ENCODE results near the gene NT5M.

The NT5M gene

DNA sequence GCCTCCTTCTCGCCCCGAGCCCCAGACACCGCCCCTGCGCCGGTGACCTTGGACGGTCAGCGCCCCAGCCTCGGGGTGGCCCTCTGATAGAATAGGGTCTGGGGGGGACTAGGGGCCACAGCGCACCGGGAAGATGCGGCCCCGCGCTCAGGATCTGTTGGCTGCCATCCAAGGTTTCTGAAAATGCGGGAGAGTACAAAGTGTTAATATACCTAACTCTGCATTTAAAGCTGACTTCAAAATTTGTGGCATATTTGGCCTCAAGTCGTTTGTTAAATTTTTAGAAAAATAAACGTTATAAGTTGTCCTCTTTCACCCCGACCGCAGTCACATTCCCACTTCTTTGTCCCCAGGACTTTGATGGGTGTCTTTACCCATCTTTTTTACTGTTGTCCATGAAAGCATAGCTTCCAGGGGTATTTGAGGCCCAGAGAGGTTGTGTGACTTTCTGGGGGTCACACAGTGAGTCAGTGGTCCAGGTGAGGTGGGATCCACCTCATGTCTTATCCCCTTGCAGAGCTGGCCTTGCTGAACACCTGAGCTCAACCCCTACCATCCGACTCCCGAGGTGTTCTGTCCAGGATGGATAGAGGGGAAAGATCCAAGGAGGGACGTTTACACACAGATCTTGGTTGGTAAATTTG lies 796 bp downstream of the NT5M start:
- DNase-seq = no peak

DNA sequence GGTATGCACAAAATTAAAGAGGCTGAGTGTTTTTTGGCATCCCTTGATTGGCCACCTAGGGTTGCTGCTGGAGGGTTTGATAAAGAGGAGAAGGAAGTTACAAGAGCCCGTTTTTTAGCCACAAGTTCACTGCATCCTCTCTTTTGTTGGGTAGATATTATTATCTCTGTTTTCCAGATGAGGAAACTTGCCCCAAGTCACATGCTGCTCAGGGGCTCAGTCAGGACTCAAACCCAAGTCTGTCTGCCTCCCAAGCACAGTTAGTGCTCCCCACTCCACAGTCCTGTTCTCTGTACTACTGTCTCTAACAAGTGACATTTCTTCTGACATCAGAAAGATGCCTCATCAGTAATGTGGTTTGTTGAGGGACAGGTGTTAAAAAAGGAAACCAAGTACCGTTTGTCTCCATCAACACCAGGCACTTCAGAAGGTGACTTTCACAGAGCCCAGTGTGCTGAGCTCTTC lies 1.4 kb downstream of the NT5M start:
- DNase-seq = no peak

DNA sequence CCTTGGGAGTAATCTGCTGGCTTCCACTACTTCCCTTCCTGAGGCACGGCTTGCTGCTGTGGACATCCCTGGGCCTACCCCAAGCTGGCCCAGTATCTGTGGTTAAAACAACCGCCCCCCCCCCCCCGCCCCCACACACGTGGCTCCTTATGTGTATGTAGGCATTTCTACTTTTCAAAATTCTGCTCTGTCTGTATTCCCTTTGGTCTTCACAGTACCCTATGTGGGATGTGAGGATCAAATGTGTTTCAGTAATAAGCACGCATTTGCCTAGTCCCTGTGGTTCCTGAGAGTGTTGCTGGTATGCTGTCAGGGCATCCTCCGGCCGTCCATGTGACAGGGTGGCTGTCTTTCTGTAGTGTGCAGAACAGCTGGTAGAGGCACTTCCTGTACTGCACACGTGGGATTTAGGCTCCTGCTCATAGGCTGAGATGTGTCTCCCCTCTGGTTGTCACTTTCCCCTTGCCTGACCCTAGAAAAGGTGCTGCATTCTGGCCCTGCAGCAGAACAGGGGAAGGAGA lies 2.2 kb downstream of the NT5M start:
- DNase-seq = peak in 5 of 14 donors; percentile 4 to 37 (median 6)

DNA sequence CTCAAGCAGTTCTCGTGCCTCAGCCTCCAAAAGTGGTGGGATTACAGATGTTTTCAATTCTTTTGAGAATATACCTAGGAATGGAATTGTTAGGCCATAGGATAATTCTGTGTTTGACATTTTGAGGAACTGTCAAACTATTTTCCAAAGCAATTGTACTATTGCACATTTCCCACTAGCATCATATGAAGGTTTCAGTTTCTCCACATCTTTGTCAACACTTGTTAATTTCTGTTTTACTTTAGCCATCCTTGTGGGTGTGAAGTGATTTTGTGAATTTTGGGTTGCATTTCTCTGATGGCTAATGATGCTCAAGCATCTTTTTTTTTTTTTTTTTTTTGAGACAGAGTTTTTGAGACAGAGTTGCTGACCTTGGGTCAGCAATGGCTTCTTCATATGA lies 6.2 kb downstream of the NT5M start:
- DNase-seq = no peak

GRCh38 chr17:17313350-17313991 lies 10.3 kb downstream of the NT5M start:
- peak in 2 of 14 donors; percentile 2 to 3 for DNase-seq

DNA sequence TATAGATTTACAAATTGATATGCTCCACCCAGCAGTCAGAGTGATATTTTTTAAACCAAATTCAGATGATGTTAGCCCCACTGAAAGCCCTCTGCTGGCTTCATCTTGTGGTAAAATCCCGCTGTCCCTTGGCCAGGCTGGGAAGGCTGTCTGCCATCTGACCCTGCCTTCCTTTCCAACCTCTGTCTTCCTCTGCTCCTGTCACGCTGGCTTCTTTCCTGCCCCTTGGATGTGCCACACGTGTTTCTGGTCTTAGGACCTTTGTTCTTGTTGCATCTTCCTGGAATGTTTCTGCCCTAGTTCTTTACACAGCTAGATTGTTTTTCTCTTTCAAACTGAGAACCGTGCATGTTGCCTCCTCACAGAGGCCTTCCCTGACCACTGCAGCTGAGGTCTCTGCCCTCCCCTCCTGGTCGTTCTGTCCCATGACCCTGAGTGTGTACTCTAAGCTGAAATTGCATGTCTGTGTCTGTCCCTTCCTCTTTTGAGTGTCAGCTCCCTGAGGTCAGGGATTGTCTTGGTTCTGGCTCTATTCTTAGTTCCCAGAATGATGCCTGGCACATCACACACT lies 11.4 kb downstream of the NT5M start:
- DNase-seq = no peak

DNA sequence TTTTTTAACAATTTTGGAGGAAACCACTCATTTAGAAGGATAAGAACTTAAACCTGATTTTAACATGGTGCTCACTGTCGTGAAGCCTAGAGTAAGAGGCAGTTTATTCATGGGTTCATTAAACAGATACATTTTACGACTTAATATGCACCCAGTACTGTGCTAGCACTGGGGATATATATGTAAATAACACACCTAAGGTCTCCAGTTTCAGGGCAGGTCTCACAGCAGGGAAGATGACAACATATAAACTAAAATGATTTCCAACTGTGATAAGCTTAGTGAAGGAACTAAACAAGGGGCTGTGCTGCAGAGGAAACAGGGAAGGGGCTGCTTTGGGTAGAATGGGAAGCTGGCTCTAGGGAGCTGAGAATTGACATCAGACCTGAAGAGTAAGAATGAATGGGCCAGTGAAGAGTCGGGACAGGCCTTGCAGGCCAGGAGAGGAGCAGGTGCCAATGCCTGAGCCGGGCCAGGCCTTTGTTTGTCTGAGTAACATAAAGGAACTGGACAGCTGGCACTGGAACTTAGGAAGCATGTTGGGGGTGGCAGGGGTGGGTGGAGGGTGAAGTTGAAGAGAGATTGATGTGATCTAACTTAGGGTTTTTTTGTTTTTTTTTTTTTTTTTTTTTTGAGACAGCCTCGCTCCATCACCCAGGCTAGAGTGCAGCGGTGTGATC lies 12.1 kb downstream of the NT5M start:
- DNase-seq = no peak

DNA sequence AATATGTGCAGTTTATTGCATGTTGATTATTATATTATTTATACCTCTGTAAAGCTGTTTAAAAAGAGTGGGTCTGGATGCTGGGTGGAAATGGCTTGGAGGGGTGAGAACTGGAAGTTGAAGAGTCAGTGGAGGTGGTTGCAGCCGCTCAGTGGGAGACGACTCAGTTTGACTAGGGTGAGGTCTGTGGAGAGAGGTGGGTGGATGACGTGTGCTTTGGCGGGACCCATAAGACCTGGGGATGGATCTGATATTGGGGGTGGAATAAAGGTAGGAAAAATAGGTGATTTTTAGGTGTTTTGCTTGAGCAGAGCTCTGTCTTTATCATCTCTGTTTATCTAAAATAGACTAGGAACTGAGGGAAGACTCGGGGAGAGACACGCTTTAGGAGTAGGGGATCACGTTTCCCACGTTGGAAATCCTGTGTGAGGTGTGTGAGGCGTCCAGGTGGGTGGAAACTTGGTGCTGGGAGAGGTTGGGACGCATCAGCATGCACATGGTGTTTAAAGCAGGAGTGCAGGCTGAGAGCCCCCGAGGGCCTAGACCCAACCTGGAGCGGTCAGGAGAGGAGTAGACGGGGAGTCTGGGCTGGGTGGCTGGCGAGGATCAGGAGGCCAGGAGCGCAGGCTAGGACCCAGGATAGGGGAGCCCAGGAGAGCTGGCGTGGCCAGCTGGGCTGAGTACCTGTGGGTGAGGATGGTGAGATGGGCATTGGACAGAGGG lies 17.2 kb downstream of the NT5M start:
- DNase-seq = no peak

GRCh38 chr17:17320911-17321220 lies 17.7 kb downstream of the NT5M start:
- DNase-seq = no peak

GRCh38 chr17:17321356-17322025 lies 18.3 kb downstream of the NT5M start:
- DNase-seq = no peak

DNA sequence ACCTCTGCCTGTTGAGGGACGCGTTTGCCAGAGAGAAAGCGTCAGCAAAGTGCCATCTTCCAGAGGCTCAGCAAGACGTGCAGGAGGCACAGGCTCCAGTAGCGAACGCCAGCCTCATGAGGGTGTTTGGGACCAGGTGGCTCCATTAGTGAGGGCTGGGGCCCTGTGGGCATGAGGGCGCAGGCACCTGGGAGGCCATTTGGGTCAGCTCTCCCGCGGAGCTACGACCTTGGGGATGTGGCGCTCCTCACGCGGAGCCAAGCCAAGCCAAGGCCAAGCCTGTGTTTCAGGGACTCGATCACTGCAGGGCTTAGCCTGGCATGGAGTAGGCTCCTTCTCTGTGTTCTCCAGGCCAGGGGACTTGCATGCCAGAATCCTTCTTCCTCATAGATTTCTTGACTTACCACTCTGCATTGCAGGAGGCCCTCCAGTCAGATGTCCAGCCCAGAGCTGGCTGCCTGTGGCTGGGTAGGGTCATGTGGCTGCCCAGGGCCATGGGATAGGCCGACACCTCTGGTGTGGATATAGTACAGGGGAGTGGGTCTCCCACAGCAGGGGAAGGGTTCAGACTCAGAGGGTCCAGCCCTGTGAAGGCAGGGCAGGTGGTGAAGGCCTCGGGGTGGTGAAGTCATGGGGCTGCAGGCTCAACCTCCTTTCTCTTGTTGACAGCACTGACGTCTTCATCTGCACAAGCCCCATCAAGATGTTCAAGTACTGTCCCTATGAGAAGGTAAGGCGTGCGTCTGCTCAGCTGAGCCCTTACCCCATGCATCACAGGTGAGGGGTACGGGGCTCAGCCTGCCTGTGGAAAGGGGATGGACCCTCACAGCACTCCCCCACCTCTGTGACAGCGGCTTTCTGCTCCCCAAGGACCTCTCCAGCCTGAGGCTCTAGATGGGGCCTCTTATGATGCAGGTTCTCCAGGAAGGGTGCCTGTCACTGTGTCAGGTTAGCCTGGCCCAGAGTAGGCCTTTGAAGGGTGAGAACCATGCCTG lies 19.6 kb downstream of the NT5M start:
- DNase-seq = no peak

DNA sequence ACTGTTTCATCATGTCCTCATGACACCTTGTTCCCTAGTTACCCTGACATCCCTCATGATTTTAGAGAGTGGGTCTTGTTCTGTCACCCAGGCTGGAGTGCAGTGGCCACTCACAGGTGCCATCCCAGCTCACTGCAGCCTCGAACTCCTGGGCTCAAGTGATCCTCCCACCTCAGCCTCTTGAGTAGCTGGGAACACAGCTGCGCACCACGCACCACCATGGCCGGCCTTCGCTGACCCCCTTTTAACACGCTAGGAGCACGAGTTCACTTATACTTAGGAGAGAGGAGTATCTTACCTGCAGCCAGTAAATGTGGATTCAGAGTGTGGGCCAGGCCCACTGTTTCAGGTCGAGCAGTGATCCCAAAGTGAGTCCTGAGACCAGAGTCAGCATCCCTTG lies 21.4 kb downstream of the NT5M start:
- DNase-seq = no peak

DNA sequence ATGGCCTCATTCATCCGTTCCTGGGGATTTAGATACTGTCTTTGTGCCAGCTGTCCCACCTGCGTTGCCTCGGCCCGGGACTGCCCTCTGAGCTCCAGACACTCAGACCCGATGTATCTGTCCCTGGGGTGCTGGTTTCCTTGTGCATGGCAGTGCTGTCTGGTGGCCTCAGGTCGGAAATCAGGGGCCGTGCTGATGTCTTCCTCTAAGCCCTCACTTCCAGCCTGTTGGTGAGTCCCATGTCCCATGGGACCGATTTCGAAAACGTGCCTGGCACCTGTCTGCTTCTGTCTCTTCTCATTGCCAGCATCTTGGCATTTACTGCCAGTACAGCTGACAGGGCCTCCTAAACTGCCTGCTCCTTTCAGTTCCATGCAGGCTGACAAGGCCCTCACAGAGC lies 22.1 kb downstream of the NT5M start:
- DNase-seq = no peak

- no peak for DNase-seq
These were observed 22.6 kb downstream of the NT5M start for GRCh38 chr17:17325816-17326215.

- DNase-seq = no peak
These were observed 23.2 kb downstream of the NT5M start for GRCh38 chr17:17326275-17326875.

- no peak for DNase-seq
These were observed 25.1 kb downstream of the NT5M start for GRCh38 chr17:17328251-17328650.

DNA sequence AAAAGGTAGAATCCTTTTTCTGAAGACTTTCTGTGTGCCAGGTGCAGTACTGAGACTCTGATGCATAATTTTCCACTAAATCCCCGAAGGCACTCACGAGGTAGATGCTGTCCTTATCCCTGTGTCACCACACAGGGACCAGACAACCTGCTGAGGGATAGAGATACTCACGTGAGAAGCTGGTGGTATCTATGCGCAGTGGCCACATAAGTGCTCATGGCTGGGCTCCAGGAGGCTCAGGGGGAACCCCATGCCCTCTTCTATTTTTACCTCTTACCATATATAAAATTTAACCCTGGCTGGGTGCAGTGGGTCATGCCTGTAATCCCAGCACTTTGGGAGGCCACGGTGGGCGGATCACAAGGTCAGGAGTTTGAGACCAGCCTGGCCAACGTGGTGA lies 38.3 kb downstream of the NT5M start:
- no peak for DNase-seq

- no peak for DNase-seq
These were observed 39.2 kb downstream of the NT5M start for GRCh38 chr17:17342242-17342945.

DNA sequence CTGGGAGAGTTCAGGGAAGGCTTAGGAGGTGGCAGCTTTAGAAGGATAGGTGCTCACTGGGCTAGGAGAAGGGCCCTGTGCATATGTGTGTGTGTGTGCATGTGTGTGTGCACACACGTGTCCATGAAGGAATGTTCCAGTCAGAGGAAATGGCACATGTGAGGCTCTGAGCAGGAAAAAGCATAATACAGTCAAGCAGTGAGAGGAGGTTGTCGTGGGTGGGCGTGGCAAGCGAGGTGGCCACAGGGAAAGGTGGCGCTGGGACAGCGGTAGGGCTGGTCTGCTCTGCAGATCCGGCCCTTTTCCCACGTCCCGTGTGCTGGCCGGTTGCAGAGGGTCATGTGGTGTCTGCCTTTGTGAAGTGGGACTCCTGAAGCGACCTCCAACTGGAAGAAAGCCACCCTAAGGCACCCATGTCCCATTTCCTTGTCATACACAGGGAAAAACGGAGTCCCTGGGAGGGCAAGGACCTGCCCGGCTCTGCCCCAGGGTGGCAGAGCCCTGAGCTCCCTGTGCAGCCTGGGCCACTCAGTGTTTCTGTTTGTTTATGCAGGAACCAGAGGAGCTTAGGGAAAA lies 40.1 kb downstream of the NT5M start:
- DNase-seq = no peak
